ENCODE results near the gene CNNM1. TPM values are rescaled to one million over a fixed set of nuclear protein-coding genes. Genes with fewer than 3 reads are reported as not detected.

CNNM1 gene
- total and polyA plus RNA-seq, 9 of the 15 experiments (the other 6 are each of a cell fraction or from before 2014, with no cell fraction given) = not detected

DNA sequence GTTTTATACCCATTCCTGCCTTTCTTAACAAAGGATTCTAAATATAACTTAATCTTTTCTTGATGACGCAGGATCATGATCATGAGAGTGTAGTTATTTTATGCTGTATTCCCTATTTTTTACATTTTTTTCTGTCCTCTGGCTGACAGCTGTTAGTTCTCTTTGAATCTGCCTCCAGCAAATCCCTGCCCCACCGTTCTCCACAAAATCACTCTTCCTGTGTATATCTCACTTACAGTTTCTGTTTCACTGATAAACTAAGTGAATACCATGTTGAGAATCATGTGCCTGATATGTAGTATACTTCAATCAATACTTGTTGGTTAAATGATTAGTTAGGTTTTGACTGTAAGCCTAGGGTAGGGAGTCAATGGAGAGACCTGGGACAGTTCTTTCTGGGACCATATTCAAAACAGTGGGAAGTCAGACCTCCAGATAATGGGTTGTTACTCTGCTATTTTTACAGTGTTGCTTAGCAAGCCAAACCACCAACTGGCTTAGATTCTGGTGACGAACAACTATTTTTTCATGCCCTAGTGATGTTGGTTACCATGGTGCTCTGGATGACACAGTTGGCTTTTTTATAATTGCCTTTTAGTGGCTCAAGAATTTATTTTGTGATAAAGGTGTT lies 12.8 kb downstream of the CNNM1 start (continued):
- TF ChIP-seq, protein P1, sequence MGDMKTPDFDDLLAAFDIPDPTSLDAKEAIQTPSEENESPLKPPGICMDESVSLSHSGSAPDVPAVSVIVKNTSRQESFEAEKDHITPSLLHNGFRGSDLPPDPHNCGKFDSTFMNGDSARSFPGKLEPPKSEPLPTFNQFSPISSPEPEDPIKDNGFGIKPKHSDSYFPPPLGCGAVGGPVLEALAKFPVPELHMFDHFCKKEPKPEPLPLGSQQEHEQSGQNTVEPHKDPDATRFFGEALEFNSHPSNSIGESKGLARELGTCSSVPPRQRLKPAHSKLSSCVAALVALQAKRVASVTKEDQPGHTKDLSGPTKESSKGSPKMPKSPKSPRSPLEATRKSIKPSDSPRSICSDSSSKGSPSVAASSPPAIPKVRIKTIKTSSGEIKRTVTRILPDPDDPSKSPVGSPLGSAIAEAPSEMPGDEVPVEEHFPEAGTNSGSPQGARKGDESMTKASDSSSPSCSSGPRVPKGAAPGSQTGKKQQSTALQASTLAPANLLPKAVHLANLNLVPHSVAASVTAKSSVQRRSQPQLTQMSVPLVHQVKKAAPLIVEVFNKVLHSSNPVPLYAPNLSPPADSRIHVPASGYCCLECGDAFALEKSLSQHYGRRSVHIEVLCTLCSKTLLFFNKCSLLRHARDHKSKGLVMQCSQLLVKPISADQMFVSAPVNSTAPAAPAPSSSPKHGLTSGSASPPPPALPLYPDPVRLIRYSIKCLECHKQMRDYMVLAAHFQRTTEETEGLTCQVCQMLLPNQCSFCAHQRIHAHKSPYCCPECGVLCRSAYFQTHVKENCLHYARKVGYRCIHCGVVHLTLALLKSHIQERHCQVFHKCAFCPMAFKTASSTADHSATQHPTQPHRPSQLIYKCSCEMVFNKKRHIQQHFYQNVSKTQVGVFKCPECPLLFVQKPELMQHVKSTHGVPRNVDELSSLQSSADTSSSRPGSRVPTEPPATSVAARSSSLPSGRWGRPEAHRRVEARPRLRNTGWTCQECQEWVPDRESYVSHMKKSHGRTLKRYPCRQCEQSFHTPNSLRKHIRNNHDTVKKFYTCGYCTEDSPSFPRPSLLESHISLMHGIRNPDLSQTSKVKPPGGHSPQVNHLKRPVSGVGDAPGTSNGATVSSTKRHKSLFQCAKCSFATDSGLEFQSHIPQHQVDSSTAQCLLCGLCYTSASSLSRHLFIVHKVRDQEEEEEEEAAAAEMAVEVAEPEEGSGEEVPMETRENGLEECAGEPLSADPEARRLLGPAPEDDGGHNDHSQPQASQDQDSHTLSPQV (IDR thresholded peaks at IDR 0.05) = no peak
- TF ChIP-seq ZNF436 (CRISPR knock-in tag; IDR thresholded peaks at IDR 0.05) (no peak), NR2F6 (CRISPR knock-in tag; IDR thresholded peaks at IDR 0.05) (no peak), ZNF24 (IDR thresholded peaks at IDR 0.05) (no peak)

DNA sequence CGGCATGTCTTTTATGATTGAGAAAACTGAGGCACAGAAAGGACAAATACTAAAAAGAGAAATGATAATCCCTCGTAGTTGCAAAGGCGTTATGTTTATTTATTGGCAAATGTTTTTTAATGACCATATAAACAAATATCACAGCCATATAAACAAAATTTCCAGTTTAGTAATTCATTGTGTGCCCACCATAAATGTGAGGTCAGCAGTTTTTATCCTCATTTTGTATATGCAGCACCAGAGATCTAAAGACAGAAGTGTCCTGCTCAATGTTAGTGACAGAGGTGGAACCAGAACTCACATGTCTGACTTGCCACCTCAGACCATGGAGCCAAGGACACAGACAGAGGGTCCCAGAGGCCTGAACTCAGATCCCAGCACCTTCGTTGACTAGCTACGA lies 14.1 kb downstream of the CNNM1 start:
- no peak overlapping the region for H3K4me3 ChIP-seq
- H3K27me3 ChIP-seq (ENCODE audit: control insufficient read depth in 2 of 2, insufficient read depth in 2 of 2, low read length in 2 of 2) = peaks cover 0 to 8% of the 10 kb centered on the region in 2 experiments; a peak in 1 of 5 replicates
- 0% methylated on average over 4 of the region's 5 CpGs for WGBS (ENCODE audit: insufficient coverage, low coverage, missing lambda C conversion rate)
- no peaks in the 10 kb centered on the region for H3K9me1 ChIP-seq (ENCODE audit: control insufficient read depth, insufficient read depth, low read length)
- H3K4me2 ChIP-seq (ENCODE audit: insufficient read depth, low read length) = no peak overlapping the region
- no TSS peak for BruUV-seq (replicated peaks)
- no peaks in the 10 kb centered on the region for H4K20me1 ChIP-seq (replicated peaks; ENCODE audit: control insufficient read depth, insufficient read depth, low read length)
- in situ Hi-C loops (cut with MboI) (no loop called here), intact Hi-C loops (cut with micrococcal nuclease) (no loop called here)
- ChIA-PET POLR2A (no interaction called here), CTCF (ENCODE audit: low intra/inter-chr PET ratio) (no interaction called here)
- no peaks in the 10 kb centered on the region for H3K36me3 ChIP-seq (ENCODE audit: control insufficient read depth, insufficient read depth, low read length)
- FAIRE-seq (no peak), DNase-seq (ENCODE audit: extremely low read depth in 1 of 4, low spot score in 3 of 4) (no peak), ATAC-seq (no peak)
- no peaks in the 10 kb centered on the region for H3K79me2 ChIP-seq (ENCODE audit: control insufficient read depth, insufficient read depth, low read length)
- H2AFZ ChIP-seq (ENCODE audit: low read depth, low read length) = no peak overlapping the region
- no peak overlapping the region for H3K9ac ChIP-seq (ENCODE audit: insufficient read depth in 1 of 2, low read depth in 2 of 2, low read length in 2 of 2)
- H3K27ac ChIP-seq (ENCODE audit: extremely low read depth, low read depth, low read length) = no peak overlapping the region
- H3K9me3 ChIP-seq (replicated peaks; ENCODE audit: control insufficient read depth, insufficient read depth, low read depth, low read length) = no peaks in the 10 kb centered on the region
- H3K4me1 ChIP-seq (replicated peaks in 1 of 2; ENCODE audit: control insufficient read depth in 2 of 2, insufficient read depth in 2 of 2, low read length in 2 of 2) = no peaks in the 10 kb centered on the region
- TF ChIP-seq ZNF79 (CRISPR knock-in tag; IDR thresholded peaks at IDR 0.05; ENCODE audit: low read depth) (no peak), TAF9B (IDR thresholded peaks at IDR 0.05; ENCODE audit: partially characterized antibody) (no peak), HMGN3 (IDR thresholded peaks at IDR 0.05; ENCODE audit: borderline replicate concordance, extremely low read depth, insufficient read length, low read depth, low read length) (no peak), MAFF (IDR thresholded peaks at IDR 0.05; ENCODE audit: low read length) (peak; percentile 43), SMAD1 (IDR thresholded peaks at IDR 0.05; ENCODE audit: low read depth, low read length, partially characterized antibody) (no peak), PTTG1 (tag; IDR thresholded peaks at IDR 0.05; ENCODE audit: low read depth) (no peak), C11orf30 (IDR thresholded peaks at IDR 0.05; ENCODE audit: low read depth) (peak; percentile 51; the same call in 1 of the 2 replicates), ZNF316 (IDR thresholded peaks at IDR 0.05) (peak; percentile 70; the same call in 1 of the 2 replicates), MAFG (tag; conservative IDR thresholded peaks at IDR 0.05) (peak; percentile 45; the same call in 1 of the 2 replicates)
- TF ChIP-seq, protein P2, sequence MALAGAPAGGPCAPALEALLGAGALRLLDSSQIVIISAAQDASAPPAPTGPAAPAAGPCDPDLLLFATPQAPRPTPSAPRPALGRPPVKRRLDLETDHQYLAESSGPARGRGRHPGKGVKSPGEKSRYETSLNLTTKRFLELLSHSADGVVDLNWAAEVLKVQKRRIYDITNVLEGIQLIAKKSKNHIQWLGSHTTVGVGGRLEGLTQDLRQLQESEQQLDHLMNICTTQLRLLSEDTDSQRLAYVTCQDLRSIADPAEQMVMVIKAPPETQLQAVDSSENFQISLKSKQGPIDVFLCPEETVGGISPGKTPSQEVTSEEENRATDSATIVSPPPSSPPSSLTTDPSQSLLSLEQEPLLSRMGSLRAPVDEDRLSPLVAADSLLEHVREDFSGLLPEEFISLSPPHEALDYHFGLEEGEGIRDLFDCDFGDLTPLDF (CRISPR knock-in tag; IDR thresholded peaks at IDR 0.05) = no peak
- TF ChIP-seq, protein P3, sequence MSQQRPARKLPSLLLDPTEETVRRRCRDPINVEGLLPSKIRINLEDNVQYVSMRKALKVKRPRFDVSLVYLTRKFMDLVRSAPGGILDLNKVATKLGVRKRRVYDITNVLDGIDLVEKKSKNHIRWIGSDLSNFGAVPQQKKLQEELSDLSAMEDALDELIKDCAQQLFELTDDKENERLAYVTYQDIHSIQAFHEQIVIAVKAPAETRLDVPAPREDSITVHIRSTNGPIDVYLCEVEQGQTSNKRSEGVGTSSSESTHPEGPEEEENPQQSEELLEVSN (IDR thresholded peaks at IDR 0.05; ENCODE audit: borderline replicate concordance in 1 of 2, extremely low read depth in 1 of 2, insufficient read depth in 1 of 2, insufficient read length in 1 of 2, low read depth in 1 of 2, low read length in 1 of 2, poor library complexity in 1 of 2, severe bottlenecking in 1 of 2) = no peak
